Hippocampal formation (tissue), 2 donors: Measurements from ENCODE around the gene ORM1.

Source experiments
- DNase-seq, 2 donors: peaks; one replicate each; lab custom pipeline; 2025; lab: John Stamatoyannopoulos, UW

Gene ORM1

GRCh38 chr9:114344188-114344566, 21.3 kb downstream of the ORM1 start:
- no peak for DNase-seq

GRCh38 chr9:114344692-114345091, 21.8 kb downstream of the ORM1 start:
- no peak for DNase-seq

- DNase-seq, result no peak
Observed at GRCh38 chr9:114345493-114346065, 22.7 kb downstream of the ORM1 start.

GRCh38 chr9:114346146-114346545, 23.2 kb downstream of the ORM1 start:
- no peak for DNase-seq

GRCh38 chr9:114347675-114348074, 24.8 kb downstream of the ORM1 start:
- peak; percentile 67 to 72 for DNase-seq

- DNase-seq, result no peak
Observed at GRCh38 chr9:114348261-114348905, 25.5 kb downstream of the ORM1 start.

GRCh38 chr9:114348906-114349482, 26.1 kb downstream of the ORM1 start:
- no peak for DNase-seq

GRCh38 chr9:114349713-114350480, 27.0 kb downstream of the ORM1 start:
- DNase-seq, result no peak

GRCh38 chr9:114350636-114351401, 27.9 kb downstream of the ORM1 start:
- no peak for DNase-seq

GRCh38 chr9:114351932-114352331, 29.0 kb downstream of the ORM1 start:
- no peak for DNase-seq

- no peak for DNase-seq
Observed at GRCh38 chr9:114355821-114356220, 32.9 kb downstream of the ORM1 start.

- DNase-seq, result no peak
Observed at GRCh38 chr9:114356792-114357191, 33.9 kb downstream of the ORM1 start.

- no peak for DNase-seq
Observed at GRCh38 chr9:114357360-114357759, 34.5 kb downstream of the ORM1 start.

- DNase-seq, result no peak
Observed at GRCh38 chr9:114357911-114358328, 35.0 kb downstream of the ORM1 start.

- DNase-seq, result no peak
Observed at GRCh38 chr9:114359801-114360200, 36.9 kb downstream of the ORM1 start.

GRCh38 chr9:114361542-114361941, 38.6 kb downstream of the ORM1 start:
- no peak for DNase-seq

GRCh38 chr9:114362394-114362793, 39.5 kb downstream of the ORM1 start:
- no peak for DNase-seq

GRCh38 chr9:114363424-114363823, 40.5 kb downstream of the ORM1 start:
- no peak for DNase-seq

- no peak for DNase-seq
Observed at GRCh38 chr9:114364134-114365041, 41.5 kb downstream of the ORM1 start.

- DNase-seq, result no peak
Observed at GRCh38 chr9:114365194-114365593, 42.3 kb downstream of the ORM1 start.
